HG03097 (cell line): ENCODE data around the gene SART1.

Source experiments
- ATAC-seq: cut with Tn5 transposase; IDR thresholded peaks from one replicate; pipeline ENCODE4 v1.9.1; 2021; ENCODE audit not compliant: unreplicated experiment, low FRiP score

SART1 gene, protein sequence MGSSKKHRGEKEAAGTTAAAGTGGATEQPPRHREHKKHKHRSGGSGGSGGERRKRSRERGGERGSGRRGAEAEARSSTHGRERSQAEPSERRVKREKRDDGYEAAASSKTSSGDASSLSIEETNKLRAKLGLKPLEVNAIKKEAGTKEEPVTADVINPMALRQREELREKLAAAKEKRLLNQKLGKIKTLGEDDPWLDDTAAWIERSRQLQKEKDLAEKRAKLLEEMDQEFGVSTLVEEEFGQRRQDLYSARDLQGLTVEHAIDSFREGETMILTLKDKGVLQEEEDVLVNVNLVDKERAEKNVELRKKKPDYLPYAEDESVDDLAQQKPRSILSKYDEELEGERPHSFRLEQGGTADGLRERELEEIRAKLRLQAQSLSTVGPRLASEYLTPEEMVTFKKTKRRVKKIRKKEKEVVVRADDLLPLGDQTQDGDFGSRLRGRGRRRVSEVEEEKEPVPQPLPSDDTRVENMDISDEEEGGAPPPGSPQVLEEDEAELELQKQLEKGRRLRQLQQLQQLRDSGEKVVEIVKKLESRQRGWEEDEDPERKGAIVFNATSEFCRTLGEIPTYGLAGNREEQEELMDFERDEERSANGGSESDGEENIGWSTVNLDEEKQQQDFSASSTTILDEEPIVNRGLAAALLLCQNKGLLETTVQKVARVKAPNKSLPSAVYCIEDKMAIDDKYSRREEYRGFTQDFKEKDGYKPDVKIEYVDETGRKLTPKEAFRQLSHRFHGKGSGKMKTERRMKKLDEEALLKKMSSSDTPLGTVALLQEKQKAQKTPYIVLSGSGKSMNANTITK

DNA sequence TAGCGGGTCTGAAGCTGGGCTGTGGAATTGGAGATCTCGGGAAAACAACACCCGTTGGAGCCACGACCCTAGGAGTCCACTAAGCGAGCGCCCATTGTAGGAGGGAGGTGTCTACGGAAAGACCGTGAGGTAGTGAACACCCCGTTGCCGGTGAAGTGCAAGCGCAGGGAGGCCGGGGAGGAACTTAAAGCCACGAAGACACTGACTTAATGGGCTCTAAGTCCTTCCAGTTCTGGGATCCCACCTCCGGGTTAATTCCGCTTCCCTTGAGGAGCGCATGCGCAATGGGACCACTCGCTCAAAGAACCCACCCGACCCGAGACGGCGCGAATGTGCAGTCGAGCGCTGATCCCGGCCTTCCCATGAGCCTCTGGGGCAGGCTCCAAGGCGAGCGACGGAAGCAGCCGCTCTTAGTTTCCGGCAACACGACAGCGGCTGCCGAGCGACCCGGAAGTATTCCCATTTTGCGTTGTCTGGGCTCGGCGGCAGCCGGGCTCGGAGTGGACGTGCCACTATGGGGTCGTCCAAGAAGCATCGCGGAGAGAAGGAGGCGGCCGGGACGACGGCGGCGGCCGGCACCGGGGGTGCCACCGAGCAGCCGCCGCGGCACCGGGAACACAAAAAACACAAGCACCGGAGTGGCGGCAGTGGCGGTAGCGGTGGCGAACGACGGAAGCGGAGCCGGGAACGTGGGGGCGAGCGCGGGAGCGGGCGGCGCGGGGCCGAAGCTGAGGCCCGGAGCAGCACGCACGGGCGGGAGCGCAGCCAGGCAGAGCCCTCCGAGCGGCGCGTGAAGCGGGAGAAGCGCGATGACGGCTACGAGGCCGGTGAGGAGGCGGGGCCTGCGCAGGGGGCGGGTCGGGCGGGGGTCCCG is at the start of gene SART1:
Gene SART1, plus strand, starts transcription at position 468 of the 874 bp plus-strand sequence. Its CDS starts 47 bp downstream, at position 515.
- peak; percentile 84 for ATAC-seq

DNA sequence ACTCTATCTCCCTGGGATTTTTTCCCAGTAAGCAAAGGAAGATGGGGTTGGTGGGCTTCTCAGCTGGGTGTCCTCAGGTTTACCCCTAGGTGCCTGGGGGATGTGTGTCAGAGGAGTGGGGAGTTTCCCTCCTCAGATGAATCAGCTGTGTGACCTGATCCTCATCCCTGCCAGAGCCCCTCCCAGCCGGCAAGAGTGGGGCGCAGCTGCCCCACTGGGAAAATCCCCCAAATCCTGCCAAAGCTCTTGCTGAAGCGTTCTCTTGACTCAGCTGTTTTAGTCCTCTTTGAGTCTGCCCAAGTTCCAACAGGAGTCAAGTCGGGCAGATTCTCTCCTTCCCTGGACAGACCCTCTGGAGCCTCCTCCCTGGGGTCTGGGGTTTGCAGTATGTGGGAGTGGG is 48.7 kb upstream of the SART1 start:
- no peak for ATAC-seq

GRCh38 chr11:65915101-65915820 is 46.3 kb upstream of the SART1 start:
- ATAC-seq = no peak

DNA sequence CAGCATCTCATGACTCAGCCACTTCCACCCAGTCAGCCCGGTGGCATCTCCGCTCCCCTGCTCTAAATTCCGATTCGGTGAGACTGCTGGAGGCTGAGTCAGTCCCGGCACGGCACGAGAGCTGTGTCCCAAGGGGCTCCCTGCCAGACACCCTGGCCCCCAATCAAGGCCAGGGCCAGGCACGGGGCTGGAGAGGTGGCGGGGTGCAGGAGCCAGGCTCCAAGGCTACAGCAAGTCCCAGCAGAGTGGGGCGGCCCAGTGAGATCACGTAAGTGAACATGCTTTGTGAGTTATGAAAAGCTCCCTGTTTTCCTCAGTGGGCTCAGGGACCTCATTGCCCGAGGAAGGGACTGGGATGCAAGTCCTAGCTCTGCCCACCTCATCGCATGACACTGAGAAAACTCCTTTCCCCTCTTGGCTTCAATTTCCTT is 45.7 kb upstream of the SART1 start:
- ATAC-seq = no peak

GRCh38 chr11:65916391-65916790 is 45.1 kb upstream of the SART1 start:
- ATAC-seq = no peak

GRCh38 chr11:65917077-65917433 is 44.5 kb upstream of the SART1 start:
- ATAC-seq = no peak

- ATAC-seq = no peak
Observed at GRCh38 chr11:65917434-65918210, 43.9 kb upstream of the SART1 start.

DNA sequence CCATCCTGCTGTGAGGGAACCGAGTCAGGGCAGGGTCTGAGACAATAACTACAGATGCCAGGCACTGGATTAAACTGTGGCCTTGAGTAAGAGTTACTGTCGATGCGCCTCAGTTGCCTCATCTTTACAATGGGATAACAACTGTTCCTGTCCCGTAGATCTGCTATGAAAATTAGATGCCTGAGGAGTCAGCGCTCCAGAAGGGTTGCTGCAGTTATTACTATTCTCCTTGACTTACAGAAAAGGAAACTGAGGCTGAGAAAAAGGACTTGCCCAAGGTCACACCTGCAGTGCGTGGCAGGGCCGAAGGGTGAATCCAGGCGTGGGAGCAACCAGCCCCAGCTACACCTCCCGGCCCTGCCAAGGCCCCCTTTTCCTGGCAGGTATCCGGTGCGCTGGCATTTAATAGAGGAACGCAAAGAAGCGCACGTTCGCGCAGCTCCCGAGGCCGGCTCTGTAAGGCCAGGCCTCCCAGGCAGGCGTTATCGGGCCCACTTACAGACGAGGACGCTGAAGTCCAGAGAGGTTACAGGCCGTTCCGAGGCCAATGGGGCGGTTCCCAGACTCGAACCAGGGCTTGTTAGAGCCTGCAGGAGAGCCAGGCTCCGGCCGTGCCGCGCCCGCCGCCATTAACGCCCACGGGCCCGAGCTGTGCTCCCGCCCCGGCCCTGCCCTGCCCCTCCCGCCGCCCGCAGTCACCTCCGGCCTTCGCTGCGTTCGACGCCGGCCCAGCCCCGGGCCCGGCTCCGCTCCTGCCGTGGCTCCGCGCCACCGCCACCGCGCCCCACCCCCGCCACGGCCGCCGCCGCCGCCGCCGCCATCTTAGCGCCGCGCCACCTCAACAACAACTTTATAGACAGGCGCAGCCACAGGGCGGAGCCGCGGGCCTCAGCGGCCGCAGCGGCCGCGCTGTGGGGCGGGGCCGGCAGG is 43.1 kb upstream of the SART1 start, which contains the start of gene C11orf68:
Gene C11orf68, minus strand, starts transcription at position 852 of the 930 bp plus-strand sequence. Its CDS starts 31 bp downstream, at position 821.
- peak; percentile 47 for ATAC-seq

- peak; percentile 84 for ATAC-seq
Observed at GRCh38 chr11:65919141-65919572, 42.4 kb upstream of the SART1 start, which contains the start of gene DRAP1. Gene DRAP1 (plus strand): TSS chr11:65919426. CDS start chr11:65919502, 76 bp downstream.

DNA sequence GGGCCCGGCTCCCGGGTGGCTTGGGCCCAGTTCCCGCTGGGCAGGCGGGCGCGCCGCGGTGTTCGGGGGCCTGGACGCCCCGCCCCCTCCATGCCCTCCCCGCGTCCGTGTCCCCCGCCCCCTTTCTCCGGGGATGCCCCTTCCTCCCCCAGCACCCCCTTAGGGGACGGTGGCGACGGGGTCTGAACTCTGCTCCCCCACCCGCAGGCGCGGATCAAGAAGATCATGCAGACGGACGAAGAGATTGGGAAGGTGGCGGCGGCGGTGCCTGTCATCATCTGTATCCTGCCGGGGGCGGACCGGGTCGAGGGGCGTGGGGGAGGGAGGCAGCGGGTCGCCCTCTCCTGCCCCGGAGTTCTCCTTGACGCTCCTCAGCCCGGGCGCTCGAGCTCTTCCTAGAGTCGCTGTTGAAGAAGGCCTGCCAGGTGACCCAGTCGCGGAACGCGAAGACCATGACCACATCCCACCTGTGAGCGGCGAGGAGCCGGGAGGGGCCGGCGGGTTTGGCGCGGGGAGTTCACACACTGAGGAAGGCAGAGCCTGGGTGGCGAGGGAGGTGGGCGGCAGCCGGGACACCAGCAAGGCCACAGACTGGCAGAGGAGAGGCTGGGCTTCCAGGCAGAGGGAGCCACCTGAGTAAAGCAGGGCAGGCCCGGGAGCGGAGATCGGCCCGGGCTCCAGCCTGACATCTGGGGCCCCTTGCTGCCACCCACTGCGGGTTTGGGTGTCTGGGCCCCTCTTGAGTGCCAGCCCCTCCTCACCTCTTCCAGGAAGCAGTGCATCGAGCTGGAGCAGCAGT is 41.8 kb upstream of the SART1 start:
- peak; percentile 20 for ATAC-seq

GRCh38 chr11:65920372-65920802 is 41.1 kb upstream of the SART1 start:
- no peak for ATAC-seq

DNA sequence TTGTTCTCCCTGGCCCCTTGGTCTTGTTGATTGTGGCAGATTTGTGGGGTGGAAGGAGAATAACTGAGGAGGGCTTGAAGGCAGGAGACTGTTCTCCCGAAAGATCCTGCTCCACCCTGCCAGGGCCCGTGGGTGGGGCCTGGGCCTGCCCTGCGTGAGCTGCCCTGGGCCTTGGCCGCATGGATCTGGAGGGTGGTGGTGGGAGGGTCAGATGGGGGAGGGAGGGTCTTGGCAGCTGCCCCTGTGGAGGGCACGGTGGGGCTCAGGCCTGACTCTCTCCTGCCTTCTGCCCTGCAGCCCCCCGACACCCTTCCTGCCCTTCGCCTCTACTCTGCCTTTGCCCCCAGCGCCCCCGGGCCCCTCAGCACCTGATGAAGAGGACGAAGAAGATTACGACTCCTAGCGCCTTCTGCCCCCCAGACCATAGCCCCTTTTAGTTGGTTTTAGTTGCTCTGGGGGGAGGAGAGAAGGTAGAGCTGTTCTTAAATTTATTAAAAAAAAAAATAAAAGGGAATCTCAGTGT is 40.4 kb upstream of the SART1 start:
- ATAC-seq = no peak

DNA sequence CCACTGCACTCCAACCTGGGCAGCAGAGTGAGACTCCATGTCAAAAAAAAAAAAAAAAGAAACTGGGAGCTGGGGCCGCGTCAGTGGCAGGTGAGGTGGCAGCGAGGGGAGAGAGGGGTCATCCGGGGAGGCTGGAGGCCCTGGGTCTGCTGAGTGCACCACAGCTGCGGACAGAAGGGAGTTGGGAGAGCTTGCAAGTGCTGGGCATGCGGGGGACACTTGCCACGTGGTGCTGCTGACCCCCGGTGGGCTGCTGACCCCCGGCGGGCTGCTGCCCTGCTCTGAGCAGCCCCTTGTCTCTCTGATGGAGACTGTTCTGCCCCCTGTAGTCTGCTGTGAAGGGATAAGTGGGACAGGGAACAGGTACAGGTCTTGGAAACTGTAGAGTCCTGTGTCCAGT is 39.7 kb upstream of the SART1 start:
- no peak for ATAC-seq

DNA sequence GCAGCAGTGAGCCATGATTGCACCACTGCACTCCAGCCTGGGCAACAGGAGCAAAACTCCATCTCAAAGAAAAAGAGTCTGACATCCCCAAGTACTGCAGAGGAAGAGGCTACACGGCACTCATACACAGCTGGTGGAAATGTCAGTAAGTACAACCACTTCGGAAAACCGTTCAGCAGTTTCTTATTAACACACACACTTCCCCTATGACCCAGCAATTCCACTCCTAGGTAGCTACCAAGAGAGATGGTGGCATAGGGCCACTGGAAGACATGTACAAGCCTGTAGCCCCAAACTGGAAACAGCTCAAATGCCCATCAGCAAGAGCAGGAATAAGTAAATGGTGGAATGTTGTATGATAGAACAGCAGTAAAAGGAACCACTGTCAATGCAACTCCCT is 39.0 kb upstream of the SART1 start:
- no peak for ATAC-seq

- no peak for ATAC-seq
Observed at GRCh38 chr11:65925397-65925796, 36.1 kb upstream of the SART1 start.

- ATAC-seq = peak; percentile 77
Observed at GRCh38 chr11:65927904-65928397, 33.6 kb upstream of the SART1 start.

DNA sequence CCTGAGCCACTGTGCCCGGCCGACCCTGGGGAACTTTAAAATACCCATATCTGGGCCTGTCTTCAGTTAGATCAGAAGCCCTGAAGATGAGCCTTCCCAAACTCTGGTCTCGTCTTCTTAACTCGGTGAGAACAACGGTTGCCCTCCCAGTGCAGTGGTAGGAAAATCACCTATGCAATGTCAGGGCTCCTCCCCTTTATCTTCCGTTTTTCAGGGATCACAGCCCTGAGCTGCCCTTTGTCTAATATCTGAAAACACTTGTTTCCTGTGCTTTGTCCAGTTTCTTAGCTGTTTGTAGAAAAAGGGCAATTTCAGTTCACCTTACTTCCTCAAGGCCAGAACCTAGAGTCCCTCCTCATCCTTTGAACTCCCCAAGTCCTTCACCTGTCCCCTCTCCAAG is 32.9 kb upstream of the SART1 start:
- ATAC-seq = no peak
